GM19239 (cell line): ENCODE data around the gene IFIT1B.
"Not testable (repeated sequence)": the region's sequence is repeated elsewhere in the genome, so short reads cannot be mapped to it uniquely, and the experiment has no call there.

ENCODE experiments used
- DNase-seq: peaks from one replicate; pipeline ENCODE4 v3.0.0; 2011; ENCODE audit warnings: low spot score; ENCODE audit not compliant: insufficient read length
- FAIRE-seq: peaks from 2 replicates; lab custom pipeline; 2011; peaks lifted over from hg19 to GRCh38; lab: Jason Lieb, UNC

The IFIT1B gene

GRCh38 chr10:89347701-89348457 lies 30.0 kb upstream of the IFIT1B start:
- DNase-seq (no peak), FAIRE-seq (peak; percentile 86)

- FAIRE-seq (no peak), DNase-seq (no peak)
Measured at GRCh38 chr10:89348481-89348880, 29.4 kb upstream of the IFIT1B start.

GRCh38 chr10:89348975-89349374 lies 28.9 kb upstream of the IFIT1B start:
- no peak for DNase-seq
- FAIRE-seq, result no peak

- peak; percentile 48 for FAIRE-seq
- not testable (repeated sequence) for DNase-seq
Measured at GRCh38 chr10:89350631-89351315, 27.1 kb upstream of the IFIT1B start.

GRCh38 chr10:89351412-89351779 lies 26.5 kb upstream of the IFIT1B start:
- FAIRE-seq (peak; percentile 92), DNase-seq (no peak)

- peak; percentile 95 for FAIRE-seq
- no peak for DNase-seq
Measured at GRCh38 chr10:89351780-89352597, 25.9 kb upstream of the IFIT1B start.

GRCh38 chr10:89352802-89353201 lies 25.1 kb upstream of the IFIT1B start:
- DNase-seq (no peak), FAIRE-seq (no peak)

- DNase-seq, result no peak
- no peak for FAIRE-seq
Measured at GRCh38 chr10:89355394-89355931, 22.4 kb upstream of the IFIT1B start.

- DNase-seq, result no peak
- no peak for FAIRE-seq
Measured at GRCh38 chr10:89357096-89357495, 20.8 kb upstream of the IFIT1B start.

- no peak for FAIRE-seq
Measured at GRCh38 chr10:89357975-89358374, 19.9 kb upstream of the IFIT1B start.

GRCh38 chr10:89360157-89360556 lies 17.7 kb upstream of the IFIT1B start:
- DNase-seq (no peak), FAIRE-seq (no peak)

More at GRCh38 chr10:89357975-89358374, 19.9 kb upstream of the IFIT1B start:
- DNase-seq, result no peak

- no peak for FAIRE-seq
- no peak for DNase-seq
Measured at GRCh38 chr10:89362929-89363328, 14.9 kb upstream of the IFIT1B start.

- DNase-seq (no peak), FAIRE-seq (peak; percentile 82)
Measured at GRCh38 chr10:89363729-89364442, 14.0 kb upstream of the IFIT1B start.

- DNase-seq (no peak), FAIRE-seq (peak; percentile 21)
Measured at GRCh38 chr10:89364531-89364930, 13.3 kb upstream of the IFIT1B start.

- peak; percentile 98 for FAIRE-seq
Measured at GRCh38 chr10:89367529-89367928, 10.3 kb upstream of the IFIT1B start.

GRCh38 chr10:89368129-89368528 lies 9.7 kb upstream of the IFIT1B start:
- FAIRE-seq, result no peak
- DNase-seq, result no peak

More at GRCh38 chr10:89367529-89367928, 10.3 kb upstream of the IFIT1B start:
- peak; percentile 53 for DNase-seq

GRCh38 chr10:89369156-89370105 lies 8.4 kb upstream of the IFIT1B start:
- DNase-seq (no peak), FAIRE-seq (peak; percentile 67)

- DNase-seq (no peak), FAIRE-seq (no peak)
Measured at GRCh38 chr10:89371079-89371478, 6.8 kb upstream of the IFIT1B start.

- DNase-seq (no peak), FAIRE-seq (no peak)
Measured at GRCh38 chr10:89371987-89372386, 5.9 kb upstream of the IFIT1B start.
